Spleen (tissue), 11 donors: ENCODE data around the gene NAA11. TPM values are rescaled to one million over a fixed set of nuclear protein-coding genes. Genes with fewer than 3 reads are reported as not detected.
"Not testable (repeated sequence)": the region's sequence is repeated elsewhere in the genome, so short reads cannot be mapped to it uniquely, and the experiment has no call there.

Experiments used
- DNase-seq: peaks from one replicate; pipeline ENCODE4 v3.0.0-alpha.2; 2020
- H3K27ac ChIP-seq, 8 donors: fragments of 200-600 bp; sonication (generic) in 7 of 8; 1 replicate in 4 of 8; 2 replicates in 4 of 8; pipeline versions ENCODE4 v1.5.0 to v1.8.0; 2016 to 2021; ENCODE audit warnings: inconsistent platforms in 4 of 8, mild to moderate bottlenecking in 4 of 8, moderate library complexity in 1 of 8
- H3K27me3 ChIP-seq, 7 donors: fragments of 200-600 bp; sonication (generic) in 6 of 7; replicated peaks in 1 of 7; 1 replicate in 4 of 7; 2 replicates in 3 of 7; pipeline versions ENCODE4 v1.5.0 to v1.8.0; 2016 to 2021; ENCODE audit warnings: inconsistent platforms in 3 of 7, mild to moderate bottlenecking in 1 of 7
- H3K36me3 ChIP-seq, 6 donors: fragments of 200-600 bp; sonication (generic) in 5 of 6; 1 replicate in 4 of 6; 2 replicates in 2 of 6; pipeline versions ENCODE4 v1.5.0 to v1.8.0; 2016 to 2021; ENCODE audit warnings: inconsistent platforms in 2 of 6
- H3K4me1 ChIP-seq, 6 donors: fragments of 200-600 bp; sonication (generic) in 5 of 6; 1 replicate in 3 of 6; 2 replicates in 3 of 6; pipeline versions ENCODE4 v1.5.0 to v1.8.0; 2016 to 2021; ENCODE audit warnings: inconsistent platforms in 3 of 6
- H3K4me3 ChIP-seq, 8 donors: fragments of 200-600 bp; sonication (generic) in 7 of 8; 1 replicate in 4 of 8; 2 replicates in 4 of 8; pipeline versions ENCODE4 v1.5.0 to v1.8.0; 2016 to 2021; ENCODE audit warnings: inconsistent platforms in 4 of 8, mild to moderate bottlenecking in 4 of 8, moderate library complexity in 2 of 8
- H3K9me3 ChIP-seq, 8 donors: fragments of 200-600 bp; sonication (generic) in 7 of 8; 1 replicate in 4 of 8; 2 replicates in 4 of 8; pipeline versions ENCODE4 v1.5.0 to v1.8.0; 2016 to 2021; ENCODE audit warnings: inconsistent platforms in 4 of 8
- POLR2A ChIP-seq, 3 donors: fragments of 450-650 bp; IDR thresholded peaks; one replicate each; pipeline ENCODE4 v1.5.1; 2017; ENCODE audit warnings: antibody characterized with exemption in 3 of 3, mild to moderate bottlenecking in 1 of 3
- POLR2AphosphoS5 ChIP-seq, 3 donors: sonication (generic); formaldehyde crosslinking; IDR thresholded peaks; one replicate each; pipeline ENCODE4 v1.5.1; 2017; ENCODE audit warnings: antibody characterized with exemption in 3 of 3
- WGBS, 5 donors: extraction: QIAGEN DNeasy Blood & Tissue Kit in 3 of 5; methylation state at CpG; one replicate each; pipeline versions ENCODE4 v1.1.5 to v1.1.7; 2013 to 2018; 5-methylcytosine and 5-hydroxymethylcytosine counted together
- intact Hi-C: fragments of 100-400 bp; cut with DNase I; formaldehyde crosslinking; loops from one replicate; pipeline ENCODE4 v1.15.0; 2023; ENCODE audit warnings: low total_unique reads
- polyA plus RNA-seq, 3 donors: library from polyadenylated mRNA; stranded (reverse); fragments of 200-250 nt; gene quantifications; one replicate each; pipeline ENCODE4 v1.2.1, GENCODE V29; 2013
- total RNA-seq, 7 donors: library from RNA; depleted of rRNA in 3 of 7; stranded (reverse); fragments of >200 nt in 3 of 7; fragmentation: NEBNext Ultra II Directional in 4 of 7; extraction: Animal tissue kit (Norgen Biotek cat#: 25700) in 4 of 7; gene quantifications; one replicate each; pipeline versions ENCODE4 v1.1.0 to v1.2.1, GENCODE V29; 2016 to 2021
- TF ChIP-seq, protein P1 (sequence below), 11 experiments: fragments of 200-600 bp in 7 of 11; fragments of 450-650 bp in 4 of 11; sonication (generic) in 4 of 11; IDR thresholded peaks in 8 of 11; conservative IDR thresholded peaks in 3 of 11; 1 replicate in 7 of 11; 2 replicates in 4 of 11; pipeline versions ENCODE4 v1.4.0 to v1.8.0; 2016 to 2021; ENCODE audit warnings: antibody characterized with exemption in 11 of 11, inconsistent platforms in 4 of 11, mild to moderate bottlenecking in 1 of 11
- donor health status: healthy with polysubstance abuse.
- donor health status: DM: no; HTN: no; CAD: no; lungs with moderate emphysema.
- donor health status: DM: no; HTN: no; CAD: no.
- donor health status: Bipolar disorder and iron deficiency.
- donor health status: healthy.
- donor health status: DM: no; HTN: no; CAD: no.
- donor health status: DM: yes; HTN: yes; CAD: no.

NAA11 gene
- total and polyA plus RNA-seq, 10 donors: not detected

DNA sequence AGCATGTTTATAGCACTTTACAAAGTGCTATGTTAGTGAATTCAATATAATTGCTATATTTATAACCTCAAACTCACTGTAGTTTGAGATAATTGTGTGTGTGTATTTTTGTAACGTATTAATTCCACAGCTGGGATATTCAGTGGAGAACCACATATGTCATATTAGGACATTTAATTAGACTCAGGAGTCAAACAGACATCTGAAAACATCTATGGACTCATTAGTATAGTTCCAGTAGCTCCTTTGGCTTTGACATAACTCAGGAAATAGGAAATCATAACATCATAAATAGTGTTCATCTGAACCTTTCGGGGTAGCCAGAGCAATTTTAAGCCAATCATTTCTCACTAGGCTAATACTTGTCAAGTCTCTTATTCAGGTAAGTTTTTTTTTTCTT lies 38.8 kb downstream of the NAA11 start:
- no peaks in the 10 kb centered on the region for H3K4me1 ChIP-seq
- no peak overlapping the region for H3K4me3 ChIP-seq
- no peaks in the 10 kb centered on the region for H3K27me3 ChIP-seq
- H3K27ac ChIP-seq: no peak overlapping the region
- TF ChIP-seq, protein P1, sequence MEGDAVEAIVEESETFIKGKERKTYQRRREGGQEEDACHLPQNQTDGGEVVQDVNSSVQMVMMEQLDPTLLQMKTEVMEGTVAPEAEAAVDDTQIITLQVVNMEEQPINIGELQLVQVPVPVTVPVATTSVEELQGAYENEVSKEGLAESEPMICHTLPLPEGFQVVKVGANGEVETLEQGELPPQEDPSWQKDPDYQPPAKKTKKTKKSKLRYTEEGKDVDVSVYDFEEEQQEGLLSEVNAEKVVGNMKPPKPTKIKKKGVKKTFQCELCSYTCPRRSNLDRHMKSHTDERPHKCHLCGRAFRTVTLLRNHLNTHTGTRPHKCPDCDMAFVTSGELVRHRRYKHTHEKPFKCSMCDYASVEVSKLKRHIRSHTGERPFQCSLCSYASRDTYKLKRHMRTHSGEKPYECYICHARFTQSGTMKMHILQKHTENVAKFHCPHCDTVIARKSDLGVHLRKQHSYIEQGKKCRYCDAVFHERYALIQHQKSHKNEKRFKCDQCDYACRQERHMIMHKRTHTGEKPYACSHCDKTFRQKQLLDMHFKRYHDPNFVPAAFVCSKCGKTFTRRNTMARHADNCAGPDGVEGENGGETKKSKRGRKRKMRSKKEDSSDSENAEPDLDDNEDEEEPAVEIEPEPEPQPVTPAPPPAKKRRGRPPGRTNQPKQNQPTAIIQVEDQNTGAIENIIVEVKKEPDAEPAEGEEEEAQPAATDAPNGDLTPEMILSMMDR (IDR thresholded peaks at IDR 0.05 in 8 of 11, conservative IDR thresholded peaks at IDR 0.05 in 3 of 11): no peak
- no peak for TF ChIP-seq POLR2A (IDR thresholded peaks at IDR 0.05)
- no peak for TF ChIP-seq POLR2AphosphoS5 (IDR thresholded peaks at IDR 0.05)
- H3K36me3 ChIP-seq: no peaks in the 10 kb centered on the region
- WGBS, 5 donors: 70 to 88% (median 81%) methylated on average over 2 of the region's 2 CpGs
- no peak for DNase-seq
- intact Hi-C loops: no loop called here
- no peaks in the 10 kb centered on the region for H3K9me3 ChIP-seq

DNA sequence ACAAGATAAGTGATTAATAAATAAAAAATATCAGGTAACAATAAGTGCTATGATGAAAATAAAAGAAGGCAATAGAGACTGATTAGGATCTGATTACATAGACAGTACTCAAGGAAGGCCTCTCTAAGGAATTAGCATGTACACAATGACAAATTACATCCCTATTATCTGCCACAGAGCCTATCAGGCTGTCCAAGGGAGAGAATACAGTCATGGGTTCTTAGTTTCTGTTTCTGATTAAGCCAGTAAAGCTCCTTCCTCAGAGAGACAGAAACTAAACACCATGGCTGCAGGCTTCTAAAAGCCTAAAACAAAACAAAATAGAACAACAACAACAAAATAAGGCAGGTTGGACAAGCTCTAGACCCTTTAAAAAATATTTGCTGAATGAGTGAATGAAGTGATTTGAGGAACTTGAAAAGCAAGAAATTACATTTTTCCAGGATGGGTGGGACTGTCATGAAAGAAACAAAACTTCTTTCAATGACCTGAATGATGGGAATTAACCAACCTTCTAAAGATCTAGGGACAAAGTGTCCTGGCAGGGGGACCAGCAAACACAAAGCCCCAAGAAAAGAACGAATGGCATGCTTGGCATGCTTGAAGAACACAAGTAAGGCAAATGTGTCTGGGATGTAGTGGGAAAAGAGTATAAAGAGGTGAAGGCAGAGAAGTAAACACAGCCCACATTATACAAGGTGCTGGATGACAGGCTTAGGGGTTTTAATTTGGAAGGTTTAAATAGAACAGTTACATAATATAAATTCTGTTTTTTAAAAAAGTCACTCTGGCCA lies 44.1 kb downstream of the NAA11 start:
- Histone ChIP-seq H3K27ac (no peak overlapping the region), H3K4me1 (no peaks in the 10 kb centered on the region), H3K27me3 (no peaks in the 10 kb centered on the region), H3K36me3 (no peaks in the 10 kb centered on the region), H3K9me3 (no peaks in the 10 kb centered on the region), H3K4me3 (no peak overlapping the region)
- 50 to 76% (median 71%) methylated on average over 1 of the region's 1 CpG for WGBS, 5 donors
- no peak for DNase-seq
- intact Hi-C loops: no loop called here
- TF ChIP-seq, protein P1 (IDR thresholded peaks at IDR 0.05 in 8 of 11, conservative IDR thresholded peaks at IDR 0.05 in 3 of 11): no peak
- TF ChIP-seq POLR2AphosphoS5 (IDR thresholded peaks at IDR 0.05): no peak

DNA sequence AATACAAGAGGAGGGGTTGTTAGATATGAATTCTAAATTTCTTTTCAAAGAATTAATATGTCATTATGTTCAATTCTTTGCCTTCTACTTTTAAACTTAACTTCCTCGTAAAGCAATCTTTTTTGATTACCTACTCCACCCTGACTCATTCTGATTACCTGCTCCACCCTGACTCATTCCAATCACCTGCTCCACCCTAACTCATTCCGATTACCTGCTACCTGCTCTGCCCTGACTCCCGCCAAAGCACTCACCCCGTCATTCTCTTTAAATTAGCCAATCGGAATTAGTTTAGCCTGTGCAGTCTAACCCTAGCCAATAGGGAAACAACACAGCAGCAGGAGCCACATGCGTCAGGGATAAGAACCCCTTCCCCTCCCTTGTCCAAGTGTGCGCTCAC lies 48.4 kb downstream of the NAA11 start:
- H3K27ac ChIP-seq, H3K9me3 ChIP-seq, H3K4me3 ChIP-seq, intact Hi-C loops, H3K27me3 ChIP-seq, H3K36me3 ChIP-seq, DNase-seq, H3K4me1 ChIP-seq: not testable (repeated sequence)
- 87 to 98% (median 91%) methylated on average over 7 of the region's 7 CpGs for WGBS, 5 donors

DNA sequence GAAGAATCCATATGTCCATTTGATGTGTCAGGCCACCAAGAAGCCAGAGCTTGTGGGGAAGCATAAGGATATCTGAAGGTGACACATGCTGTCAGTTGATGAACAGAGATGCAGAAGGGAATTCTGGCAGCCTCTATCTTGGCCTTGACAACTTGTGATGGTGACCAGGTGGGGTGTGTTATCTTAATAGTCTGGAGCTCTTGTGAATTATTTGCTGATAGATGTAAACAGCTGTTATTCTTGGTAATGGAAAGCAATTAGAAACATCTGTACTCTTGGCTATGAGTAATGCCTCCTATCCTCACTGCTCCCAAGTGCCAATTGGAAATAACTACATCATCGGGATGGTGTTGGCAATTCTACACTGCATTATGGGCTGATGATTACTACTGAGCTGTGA lies 51.9 kb downstream of the NAA11 start:
- TF ChIP-seq, protein P1 (IDR thresholded peaks at IDR 0.05 in 8 of 11, conservative IDR thresholded peaks at IDR 0.05 in 3 of 11): no peak
- no peak for TF ChIP-seq POLR2A (IDR thresholded peaks at IDR 0.05)
- no peak for TF ChIP-seq POLR2AphosphoS5 (IDR thresholded peaks at IDR 0.05)
- H3K4me1 ChIP-seq: no peaks in the 10 kb centered on the region
- H3K36me3 ChIP-seq: no peaks in the 10 kb centered on the region
- DNase-seq: no peak
- H3K4me3 ChIP-seq: no peak overlapping the region
- WGBS, 5 donors: 73 to 84% (median 78%) methylated on average over 1 of the region's 1 CpG
- intact Hi-C loops: no loop called here
- no peaks in the 10 kb centered on the region for H3K27me3 ChIP-seq
- no peaks in the 10 kb centered on the region for H3K9me3 ChIP-seq
- no peak overlapping the region for H3K27ac ChIP-seq
